HCT116 (cell line): ENCODE data around the gene BMP8B. TPM values are rescaled to one million over a fixed set of nuclear protein-coding genes. Genes with fewer than 3 reads are reported as not detected.

Source experiments
- ATAC-seq: fragments of 200-7000 bp; cut with Tn5 transposase; 2 replicates; pipeline ENCODE4 v1.9.1; 2020; ENCODE audit warnings: mild to moderate bottlenecking, moderate library complexity
- BruUV-seq: library from RNA; stranded (reverse); fragments of 400-500 nt; replicated peaks from 2 replicates; lab custom pipeline; 2021; lab: Mats Ljungman, UMichigan
- CTCF ChIA-PET: fragments of 300-600 bp; sonication (Branson Sonifier 250); formaldehyde crosslinking; loops from one replicate; lab custom pipeline; 2021; ENCODE audit warnings: antibody characterized with exemption; lab: Charles Lee
- POLR2A ChIA-PET: fragments of 300-600, 350-600 bp; sonication (Branson Sonifier 250); formaldehyde crosslinking; loops from one replicate; lab custom pipeline; 2021; ENCODE audit warnings: antibody characterized with exemption; lab: Charles Lee
- RAD21 ChIA-PET, 2 experiments: fragments of 300-600 bp; sonication (Branson Sonifier 250); formaldehyde crosslinking; loops; one replicate each; lab custom pipeline; 2023; ENCODE audit warnings: low total read pairs in 2 of 2; ENCODE audit not compliant: uncharacterized antibody in 2 of 2, unreplicated experiment in 2 of 2, low non-redundant PET in 1 of 2; lab: Charles Lee
- DNase-seq: peaks from one replicate; pipeline ENCODE4 v3.0.0-alpha.2; 2010; ENCODE audit warnings: low read depth, low spot score
- H2AFZ ChIP-seq: fragments of 200-600 bp; shearing (Covaris generic), sonication (generic); 2 replicates; pipeline ENCODE4 v1.6.1; 2017; ENCODE audit warnings: low read depth, mixed run types, mixed read lengths, antibody characterized with exemption, low read length; ENCODE audit not compliant: poor library complexity, severe bottlenecking
- H3K27ac ChIP-seq: 2 replicates; pipeline ENCODE4 v1.5.1; 2012; ENCODE audit warnings: low read depth, low read length
- H3K27me3 ChIP-seq: fragments of 200-600 bp; sonication (generic); 2 replicates; pipeline ENCODE4 v1.6.1; 2016; ENCODE audit warnings: mixed run types, low read length, mixed read lengths; ENCODE audit not compliant: insufficient read depth
- H3K36me3 ChIP-seq, 2 experiments: fragments of 200-500 bp in 1 of 2; fragments of 200-600 bp in 1 of 2; sonication (Bioruptor generic) in 1 of 2; sonication (generic) in 1 of 2; 2 replicates each; pipeline versions ENCODE4 v1.5.1 to v1.6.1; 2014 to 2016; ENCODE audit warnings: low read length in 2 of 2, inconsistent platforms in 1 of 2, mixed read lengths in 1 of 2, mixed run types in 1 of 2; ENCODE audit not compliant: insufficient read depth in 2 of 2, control insufficient read depth in 1 of 2
- H3K4me1 ChIP-seq, 2 experiments: fragments of 200-600 bp in 1 of 2; sonication (generic) in 1 of 2; 2 replicates each; pipeline versions ENCODE4 v1.5.1 to v1.6.1; 2012 to 2017; ENCODE audit warnings: low read length in 2 of 2, inconsistent platforms in 1 of 2, mild to moderate bottlenecking in 1 of 2, mixed read lengths in 1 of 2, mixed run types in 1 of 2, moderate library complexity in 1 of 2; ENCODE audit not compliant: insufficient read depth in 2 of 2, control insufficient read depth in 1 of 2
- H3K4me2 ChIP-seq: fragments of 200-600 bp; sonication (generic); 2 replicates; pipeline ENCODE4 v1.6.1; 2017; ENCODE audit warnings: mixed run types, low read length, mixed read lengths
- H3K4me3 ChIP-seq, 2 experiments: fragments of 200-600 bp in 1 of 2; sonication (generic) in 1 of 2; replicated peaks in 1 of 2; 2 replicates each; pipeline ENCODE4 v1.5.1; 2011 to 2016; ENCODE audit warnings: low read length in 2 of 2, control low read depth in 1 of 2, low read depth in 1 of 2, mild to moderate bottlenecking in 1 of 2, mixed read lengths in 1 of 2, mixed run types in 1 of 2
- H3K79me2 ChIP-seq: fragments of 200-600 bp; sonication (generic); 2 replicates; pipeline ENCODE4 v1.6.1; 2017; ENCODE audit warnings: mild to moderate bottlenecking, mixed run types, low read length, moderate library complexity, mixed read lengths; ENCODE audit not compliant: insufficient read depth
- H3K9ac ChIP-seq: fragments of 200-600 bp; sonication (generic); 2 replicates; pipeline ENCODE4 v1.6.1; 2016; ENCODE audit warnings: low read length, mixed read lengths
- H3K9me2 ChIP-seq: fragments of 200-600 bp; sonication (generic), shearing (Covaris generic); 2 replicates; pipeline ENCODE4 v1.6.1; 2017; ENCODE audit warnings: mixed run types, mild to moderate bottlenecking, moderate library complexity; ENCODE audit not compliant: insufficient read depth
- H3K9me3 ChIP-seq, 2 experiments: fragments of 200-500 bp in 1 of 2; fragments of 200-600 bp in 1 of 2; sonication (Bioruptor generic) in 1 of 2; sonication (generic) in 1 of 2; 2 replicates each; pipeline ENCODE4 v1.6.1; 2014 to 2017; ENCODE audit warnings: low read length in 2 of 2, mixed read lengths in 2 of 2, inconsistent platforms in 1 of 2, low read depth in 1 of 2, mild to moderate bottlenecking in 1 of 2, mixed run types in 1 of 2, moderate library complexity in 1 of 2; ENCODE audit not compliant: control insufficient read depth in 1 of 2, insufficient read depth in 1 of 2
- H4K20me1 ChIP-seq: fragments of 200-600 bp; sonication (generic), shearing (Covaris generic); 2 replicates; pipeline ENCODE4 v1.6.1; 2017; ENCODE audit warnings: mixed run types, mild to moderate bottlenecking, moderate library complexity; ENCODE audit not compliant: insufficient read depth
- ATF3 ChIP-seq: IDR thresholded peaks from 2 replicates; pipeline ENCODE4 v1.6.1; 2012
- CBX3 ChIP-seq: IDR thresholded peaks from 2 replicates; pipeline ENCODE4 v1.6.1; 2012; ENCODE audit warnings: low read depth
- CEBPB ChIP-seq: IDR thresholded peaks from 2 replicates; pipeline ENCODE4 v1.6.1; 2012; ENCODE audit warnings: low read depth
- CTCF ChIP-seq, 3 experiments: fragments of 200-600 bp in 1 of 3; sonication (generic) in 1 of 3; IDR thresholded peaks in 2 of 3; conservative IDR thresholded peaks in 1 of 3; 2 replicates each; pipeline ENCODE4 v1.5.1; 2012 to 2017; ENCODE audit warnings: low read depth in 2 of 3, low read length in 2 of 3, antibody characterized with exemption in 1 of 3, borderline replicate concordance in 1 of 3, control low read depth in 1 of 3, mild to moderate bottlenecking in 1 of 3, mixed read lengths in 1 of 3, mixed run types in 1 of 3, moderate library complexity in 1 of 3; ENCODE audit not compliant: insufficient read depth in 1 of 3
- EGR1 ChIP-seq: IDR thresholded peaks from 2 replicates; pipeline ENCODE4 v1.6.1; 2012; ENCODE audit warnings: low read depth
- ELF1 ChIP-seq: IDR thresholded peaks from 2 replicates; pipeline ENCODE4 v1.6.1; 2012; ENCODE audit warnings: low read depth, borderline replicate concordance
- EZH2 ChIP-seq: fragments of 200-600 bp; sonication (generic); IDR thresholded peaks from 2 replicates; pipeline ENCODE4 v1.6.1; 2017; ENCODE audit warnings: antibody characterized with exemption, mixed run types
- EZH2phosphoT487 ChIP-seq: fragments of 200-600 bp; IDR thresholded peaks from 2 replicates; pipeline ENCODE4 v1.6.1; 2018; ENCODE audit warnings: antibody characterized with exemption, borderline replicate concordance
- FOSL1 ChIP-seq: IDR thresholded peaks from 2 replicates; pipeline ENCODE4 v1.6.1; 2012; ENCODE audit warnings: low read depth
- JUND ChIP-seq: IDR thresholded peaks from 2 replicates; pipeline ENCODE4 v1.6.1; 2012
- POLR2A ChIP-seq: IDR thresholded peaks from 2 replicates; pipeline ENCODE4 v1.7.0; 2011; ENCODE audit warnings: borderline replicate concordance; ENCODE audit not compliant: insufficient read depth, insufficient read length; ENCODE audit errors: extremely low read depth
- POLR2AphosphoS5 ChIP-seq: IDR thresholded peaks from 2 replicates; pipeline ENCODE4 v1.6.1; 2011; ENCODE audit warnings: mild to moderate bottlenecking, low read depth, low read length, moderate library complexity
- RAD21 ChIP-seq: IDR thresholded peaks from 2 replicates; pipeline ENCODE4 v1.6.1; 2012; ENCODE audit warnings: low read depth, mild to moderate bottlenecking
- SP1 ChIP-seq: IDR thresholded peaks from 2 replicates; pipeline ENCODE4 v1.6.1; 2012; ENCODE audit warnings: low read depth
- TCF7L2 ChIP-seq: IDR thresholded peaks from 2 replicates; pipeline ENCODE4 v1.7.0; 2011; ENCODE audit warnings: borderline replicate concordance, inconsistent platforms; ENCODE audit not compliant: insufficient read depth, insufficient read length; ENCODE audit errors: extremely low read depth
- YY1 ChIP-seq: IDR thresholded peaks from 2 replicates; pipeline ENCODE4 v1.6.1; 2011; ENCODE audit warnings: low read length, low read depth, moderate library complexity, mild to moderate bottlenecking; ENCODE audit not compliant: insufficient replicate concordance; ENCODE audit errors: extremely low read depth
- ZNF274 ChIP-seq: fragments of 200-500 bp; sonication (Bioruptor generic); IDR thresholded peaks from 2 replicates; pipeline ENCODE4 v1.6.1; 2014; ENCODE audit warnings: mild to moderate bottlenecking, low read depth, low read length, inconsistent platforms
- intact Hi-C: fragments of 100-400 bp; cut with micrococcal nuclease; formaldehyde crosslinking; loops from 2 replicates; pipeline ENCODE4 v1.10.0; 2022
- total RNA-seq: library from RNA; stranded (reverse); gene quantifications from one replicate; pipeline ENCODE4 v1.2.1, GENCODE V29; 2021; ENCODE audit not compliant: unreplicated experiment
- TF ChIP-seq, protein P1 (sequence below): IDR thresholded peaks from 2 replicates; pipeline ENCODE4 v1.6.1; 2012

BMP8B gene
- total RNA-seq, 1 experiment from 2014 or later, result 9.5 TPM

DNA sequence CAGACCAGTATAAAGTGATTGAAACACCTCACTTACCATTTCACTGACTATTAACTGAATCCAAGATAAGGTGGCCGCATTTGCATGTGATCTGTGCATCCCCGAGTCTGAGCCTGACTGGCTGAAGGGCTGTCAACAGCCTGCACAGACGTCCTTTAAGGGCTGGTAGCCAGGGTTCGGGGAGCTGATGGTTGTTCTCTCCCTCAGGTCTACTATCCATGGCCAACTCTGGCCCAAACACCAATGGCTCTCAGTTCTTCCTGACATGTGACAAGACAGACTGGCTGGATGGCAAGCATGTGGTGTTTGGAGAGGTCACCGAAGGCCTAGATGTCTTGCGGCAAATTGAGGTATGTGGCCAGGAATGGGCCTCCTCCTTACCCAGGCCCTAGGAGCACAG is 36.0 kb downstream of the BMP8B start:
- CTCF ChIA-PET, result no interaction called here
- intact Hi-C loops, result no loop called here
- no TSS peak for BruUV-seq
- Histone ChIP-seq H2AFZ (no peak overlapping the region), H3K27me3 (no peaks in the 10 kb centered on the region), H3K9me3 (no peaks in the 10 kb centered on the region), H3K9ac (no peak overlapping the region), H3K4me3 (no peak overlapping the region), H3K79me2 (0 out of 2 replicates have a peak, but pooled peaks cover 2% of the 10 kb centered on the region), H3K36me3 (peaks cover 57 to 79% of the 10 kb centered on the region in 2 experiments), H3K27ac (no peak overlapping the region), H3K4me1 (no peaks in the 10 kb centered on the region), H3K4me2 (no peak overlapping the region), H3K9me2 (no peaks in the 10 kb centered on the region), H4K20me1 (no peaks in the 10 kb centered on the region)
- ATAC-seq (no peak), DNase-seq (no peak)
- RAD21 ChIA-PET, result no interaction called here
- POLR2A ChIA-PET, result no interaction called here
- TF ChIP-seq EZH2phosphoT487 (no peak), ATF3 (no peak), POLR2A (no peak), EZH2 (no peak), ELF1 (no peak), CBX3 (no peak), ZNF274 (no peak)
- TF ChIP-seq, protein P1, sequence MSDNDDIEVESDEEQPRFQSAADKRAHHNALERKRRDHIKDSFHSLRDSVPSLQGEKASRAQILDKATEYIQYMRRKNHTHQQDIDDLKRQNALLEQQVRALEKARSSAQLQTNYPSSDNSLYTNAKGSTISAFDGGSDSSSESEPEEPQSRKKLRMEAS, result no peak

DNA sequence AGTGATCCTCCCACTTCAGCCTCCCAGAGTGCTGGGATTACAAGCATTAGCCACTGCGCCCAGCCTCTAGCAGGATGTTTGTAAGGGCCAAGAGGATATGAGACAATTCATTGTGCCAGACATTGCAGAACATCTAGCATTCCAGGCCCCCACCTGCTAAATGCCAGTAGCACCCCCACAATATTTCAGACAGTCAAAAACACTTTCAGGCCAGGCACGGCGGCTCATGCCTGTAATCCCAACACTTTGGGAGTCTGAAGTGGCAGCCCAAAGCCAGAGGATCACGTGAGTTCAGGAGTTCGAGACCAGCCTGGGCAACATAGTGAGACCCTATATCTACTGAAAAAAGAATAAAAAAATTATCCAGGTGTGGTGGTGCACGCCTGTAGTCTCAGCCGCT is 37.1 kb downstream of the BMP8B start:
- DNase-seq, result no peak
- BruUV-seq, result no TSS peak
- Histone ChIP-seq H4K20me1 (no peaks in the 10 kb centered on the region), H3K4me2 (no peak overlapping the region), H3K79me2 (0 out of 2 replicates have a peak, but pooled peaks cover 2% of the 10 kb centered on the region), H3K9ac (no peak overlapping the region), H3K9me3 (no peaks in the 10 kb centered on the region), H3K36me3 (peaks cover 56 to 78% of the 10 kb centered on the region in 2 experiments), H3K9me2 (no peaks in the 10 kb centered on the region), H3K4me3 (no peak overlapping the region), H3K27me3 (no peaks in the 10 kb centered on the region), H2AFZ (no peak overlapping the region), H3K4me1 (no peaks in the 10 kb centered on the region), H3K27ac (no peak overlapping the region)
- ChIA-PET RAD21 (no interaction called here), POLR2A (no interaction called here), CTCF (no interaction called here)
- TF ChIP-seq EZH2phosphoT487, result no peak
- no peak for TF ChIP-seq SP1
- no peak for TF ChIP-seq ZNF274
- no peak for TF ChIP-seq FOSL1
- TF ChIP-seq JUND, result no peak
- TF ChIP-seq CEBPB, result no peak
- TF ChIP-seq, protein P1, result no peak
- TF ChIP-seq EGR1, result no peak
- no peak for TF ChIP-seq ATF3
- TF ChIP-seq ELF1, result no peak
- TF ChIP-seq RAD21, result no peak
- TF ChIP-seq POLR2AphosphoS5, result no peak
- no peak for TF ChIP-seq CTCF (IDR thresholded peaks at IDR 0.05 in 2 of 3, conservative IDR thresholded peaks at IDR 0.05 in 1 of 3; ENCODE audit: borderline replicate concordance in 1 of 3, insufficient read depth in 1 of 3, low read depth in 2 of 3, low read length in 2 of 3)
- TF ChIP-seq POLR2A, result no peak
- no peak for TF ChIP-seq TCF7L2
- no peak for TF ChIP-seq YY1
- no peak for TF ChIP-seq EZH2
- intact Hi-C loops, result no loop called here
- ATAC-seq, result no peak
